K562 (cell line): Measurements from ENCODE around the gene GRIK1. TPM values are rescaled to one million over a fixed set of nuclear protein-coding genes. Genes with fewer than 3 reads are reported as not detected.

Experiments used
- ATAC-seq: fragments of 200-7000 bp; cut with Tn5 transposase; 3 replicates; pipeline ENCODE4 v1.9.1; 2020; ENCODE audit warnings: moderate library complexity
- BruUV-seq: library from RNA; stranded (reverse); fragments of 400-500 nt; replicated peaks from 2 replicates; lab custom pipeline; 2021; lab: Mats Ljungman, UMichigan
- CTCF ChIA-PET: fragments of 300-600 bp; formaldehyde crosslinking; extraction: SDS; loops from one replicate; lab custom pipeline; 2021; ENCODE audit warnings: low intra/inter-chr PET ratio; lab: Yijun Ruan, JAX
- POLR2A ChIA-PET: fragments of 300-600, 350-650 bp; sonication (Branson Sonifier 250); formaldehyde crosslinking; extraction: SDS; loops from one replicate; lab custom pipeline; 2021; ENCODE audit warnings: antibody characterized with exemption, inconsistent platforms; lab: Yijun Ruan, JAX
- DNase-seq, 4 experiments: peaks; one replicate each; pipeline versions ENCODE4 v3.0.0 to v3.0.0-alpha.2; 2011 to 2018; ENCODE audit warnings: low spot score in 3 of 4, mixed read lengths in 3 of 4; ENCODE audit errors: extremely low read depth in 1 of 4
- FAIRE-seq: peaks from 2 replicates; lab custom pipeline; 2011; peaks lifted over from hg19 to GRCh38; lab: Jason Lieb, UNC
- H2AFZ ChIP-seq: 2 replicates; pipeline ENCODE4 v1.6.0; 2011; ENCODE audit warnings: low read depth, low read length, control low read depth, inconsistent platforms
- H3K27ac ChIP-seq: fragments of 200-600 bp; 3 replicates; pipeline ENCODE4 v1.8.0; 2011; ENCODE audit warnings: low read depth, mild to moderate bottlenecking, control low read depth, inconsistent platforms, low read length, moderate library complexity, mixed read lengths; ENCODE audit errors: extremely low read depth
- H3K27me3 ChIP-seq, 2 experiments: fragments of 300-600 bp in 1 of 2; 2 replicates in 1 of 2; 3 replicates in 1 of 2; pipeline versions ENCODE4 v1.6.0 to v1.8.0; 2011; ENCODE audit warnings: inconsistent platforms in 2 of 2, low read length in 2 of 2, mild to moderate bottlenecking in 1 of 2, mixed read lengths in 1 of 2, moderate library complexity in 1 of 2; ENCODE audit not compliant: control insufficient read depth in 2 of 2, insufficient read depth in 2 of 2
- H3K36me3 ChIP-seq: fragments of 300-600 bp; 3 replicates; pipeline ENCODE4 v1.8.0; 2011; ENCODE audit warnings: mild to moderate bottlenecking, low read length, inconsistent platforms; ENCODE audit not compliant: control insufficient read depth, insufficient read depth
- H3K4me1 ChIP-seq, 2 experiments: fragments of 200-600 bp in 1 of 2; replicated peaks in 1 of 2; 2 replicates in 1 of 2; 3 replicates in 1 of 2; pipeline versions ENCODE4 v1.5.1 to v1.8.0; 2011; ENCODE audit warnings: inconsistent platforms in 2 of 2, low read length in 2 of 2, mild to moderate bottlenecking in 1 of 2, mixed read lengths in 1 of 2, moderate library complexity in 1 of 2; ENCODE audit not compliant: control insufficient read depth in 2 of 2, insufficient read depth in 2 of 2
- H3K4me2 ChIP-seq: 2 replicates; pipeline ENCODE4 v1.6.1; 2011; ENCODE audit warnings: low read length, control low read depth, inconsistent platforms, mixed read lengths; ENCODE audit not compliant: insufficient read depth
- H3K4me3 ChIP-seq: fragments of 200-600 bp; sonication (generic), shearing (Covaris generic); 2 replicates; pipeline ENCODE4 v1.5.1; 2016; ENCODE audit warnings: control low read depth, inconsistent platforms
- H3K79me2 ChIP-seq: fragments of 200-600 bp; 3 replicates; pipeline ENCODE4 v1.8.0; 2011; ENCODE audit warnings: low read length, inconsistent platforms; ENCODE audit not compliant: control insufficient read depth, insufficient read depth
- H3K9ac ChIP-seq, 2 experiments: 2 replicates each; pipeline versions ENCODE4 v1.6.0 to v1.6.1; 2011; ENCODE audit warnings: low read depth in 2 of 2, low read length in 2 of 2, control low read depth in 1 of 2, inconsistent platforms in 1 of 2, mild to moderate bottlenecking in 1 of 2, mixed read lengths in 1 of 2; ENCODE audit not compliant: insufficient read depth in 1 of 2
- H3K9me1 ChIP-seq: one replicate; pipeline ENCODE4 v1.6.0; 2011; ENCODE audit warnings: inconsistent platforms, mild to moderate bottlenecking, low read length, moderate library complexity; ENCODE audit not compliant: control insufficient read depth, insufficient read depth
- H3K9me3 ChIP-seq: replicated peaks from 2 replicates; pipeline ENCODE4 v1.5.1; 2011; ENCODE audit warnings: low read depth, low read length, inconsistent platforms; ENCODE audit not compliant: control insufficient read depth, insufficient read depth
- H4K20me1 ChIP-seq: replicated peaks from 2 replicates; pipeline ENCODE4 v1.6.1; 2011; ENCODE audit warnings: low read length, inconsistent platforms, mixed read lengths; ENCODE audit not compliant: control insufficient read depth, insufficient read depth
- MED1 ChIP-seq: sonication (generic); formaldehyde crosslinking; IDR thresholded peaks from 2 replicates; pipeline ENCODE4 v1.8.1; 2023; ENCODE audit warnings: missing genetic modification reagents, borderline replicate concordance
- TOE1 ChIP-seq, 2 experiments: fragments of 450-650 bp in 1 of 2; sonication (generic) in 1 of 2; formaldehyde crosslinking in 1 of 2; IDR thresholded peaks; 2 replicates each; pipeline versions ENCODE4 v1.7.1 to v1.8.0; 2016 to 2022; ENCODE audit warnings: borderline replicate concordance in 2 of 2, mild to moderate bottlenecking in 2 of 2, antibody characterized with exemption in 1 of 2, inconsistent platforms in 1 of 2, low read depth in 1 of 2, missing genetic modification reagents in 1 of 2, moderate library complexity in 1 of 2
- ZBTB34 ChIP-seq: fragments of 250-450 bp; sonication (Bioruptor Pico); IDR thresholded peaks from 2 replicates; pipeline ENCODE4 v1.8.0; 2021; ENCODE audit warnings: mild to moderate bottlenecking, moderate library complexity
- ZFP1 ChIP-seq: fragments of 450-650 bp; formaldehyde crosslinking; IDR thresholded peaks from 2 replicates; pipeline ENCODE4 v1.4.0; 2020; ENCODE audit warnings: mild to moderate bottlenecking, mixed read lengths
- ZNF124 ChIP-seq: sonication (generic); formaldehyde crosslinking; IDR thresholded peaks from 2 replicates; pipeline ENCODE4 v1.8.1; 2022; ENCODE audit warnings: missing genetic modification reagents
- ZNF140 ChIP-seq: fragments of 250-450 bp; sonication (Bioruptor Pico); IDR thresholded peaks from 2 replicates; pipeline ENCODE4 v1.8.0; 2021; ENCODE audit warnings: moderate library complexity, mild to moderate bottlenecking, inconsistent platforms
- in situ Hi-C: fragments of 300-500 bp; cut with MboI; formaldehyde crosslinking; loops from 4 replicates; pipeline ENCODE4 v1.15.0; 2018; ENCODE audit warnings: inconsistent platforms, mixed read lengths
- intact Hi-C: fragments of 100-400 bp; cut with micrococcal nuclease; formaldehyde crosslinking; loops from 2 replicates; pipeline ENCODE4 v1.14.2; 2022
- polyA plus RNA-seq, 8 experiments: library from polyadenylated mRNA; depleted of rRNA in 4 of 8; stranded (reverse) in 5 of 8; unstranded in 3 of 8; fragments of >200 nt; fragmentation: Nextera tagmentation in 2 of 8; fragmentation: Illumina TruSeq in 1 of 8; extraction: Ambion mirVana in 2 of 8; extraction: Trizol in 1 of 8; gene quantifications; 2 replicates each; pipeline versions ENCODE4 v1.2.1 to v1.2.3, GENCODE V29; 2011 to 2014; ENCODE audit warnings: inconsistent platforms in 1 of 8, missing spikeins in 1 of 8
- total RNA-seq, 7 experiments: library from RNA; depleted of rRNA in 6 of 7; stranded (reverse); fragments of >200 nt in 6 of 7; fragmentation: Illumina TruSeq in 2 of 7; extraction: Trizol in 2 of 7; gene quantifications; 2 replicates each; pipeline versions ENCODE4 v1.2.1 to v1.2.3, GENCODE V29; 2011 to 2021; ENCODE audit warnings: low replicate concordance in 1 of 7

The GRIK1 gene
- total and polyA plus RNA-seq, 9 of the 15 experiments (the other 6 are each of a cell fraction or from before 2014, with no cell fraction given) = 0.17 to 2.8 (median 0.53) TPM

DNA sequence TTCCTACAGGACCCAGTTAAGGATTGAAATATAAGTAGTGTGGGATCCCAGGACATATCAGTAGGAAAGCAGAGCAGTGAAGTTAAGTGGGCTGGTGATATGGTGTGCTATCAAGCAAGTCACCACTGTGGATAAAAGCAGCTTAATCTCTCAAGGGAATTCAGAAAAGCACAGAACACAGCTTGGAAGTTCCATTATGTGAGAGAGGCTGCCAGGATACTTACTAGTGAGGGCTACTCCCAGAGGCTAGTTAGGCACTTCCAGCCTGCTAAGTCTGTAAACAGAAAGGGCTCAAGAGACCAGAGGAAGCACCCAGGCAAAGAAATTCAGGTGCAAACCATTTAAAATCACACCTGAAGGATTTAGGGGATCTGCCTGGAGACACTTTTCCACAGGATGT is 18.8 kb upstream of the GRIK1 start:
- ATAC-seq (no peak), DNase-seq (no peak), FAIRE-seq (no peak)
- Histone ChIP-seq H3K9ac (no peak overlapping the region), H3K36me3 (no peaks in the 10 kb centered on the region), H3K79me2 (no peaks in the 10 kb centered on the region), H3K27ac (no peak overlapping the region), H3K4me3 (no peak overlapping the region), H3K9me1 (no peaks in the 10 kb centered on the region), H3K4me1 (no peaks in the 10 kb centered on the region), H4K20me1 (no peaks in the 10 kb centered on the region), H2AFZ (no peak overlapping the region), H3K27me3 (no peaks in the 10 kb centered on the region), H3K4me2 (no peak overlapping the region), H3K9me3 (no peaks in the 10 kb centered on the region)
- in situ Hi-C loops (no loop called here), intact Hi-C loops (no loop called here)
- ChIA-PET CTCF (no interaction called here), POLR2A (no interaction called here)
- no peak for TF ChIP-seq TOE1 (IDR thresholded peaks at IDR 0.05; ENCODE audit: borderline replicate concordance)
- no peak for TF ChIP-seq TOE1 (CRISPR knock-in tag; IDR thresholded peaks at IDR 0.05; ENCODE audit: borderline replicate concordance, low read depth)
- no peak for TF ChIP-seq ZNF140 (CRISPR knock-in tag)
- no peak for TF ChIP-seq ZBTB34
- no peak for TF ChIP-seq ZFP1 (CRISPR knock-in tag)
- TF ChIP-seq ZNF124 (CRISPR knock-in tag) = no peak
- no peak for TF ChIP-seq MED1
- no TSS peak for BruUV-seq
